Measurements from ENCODE around the gene MMD.

GRCh38 chr17:55348749-55349354 is 72.8 kb downstream of the MMD start:
- TF ChIP-seq GATA3 (IDR thresholded peaks at IDR 0.05; ENCODE audit: low read depth, low read length) (no peak), GATA2 (IDR thresholded peaks at IDR 0.05; ENCODE audit: low read depth, low read length) (no peak)
